Fibroblast of peridontal ligament (primary cell): ENCODE results near the gene DDX27.

ENCODE experiments used
- DNase-seq: peaks from one replicate; pipeline ENCODE4 v3.0.0-alpha.2; 2010; ENCODE audit errors: extremely low read depth

Gene DDX27

DNA sequence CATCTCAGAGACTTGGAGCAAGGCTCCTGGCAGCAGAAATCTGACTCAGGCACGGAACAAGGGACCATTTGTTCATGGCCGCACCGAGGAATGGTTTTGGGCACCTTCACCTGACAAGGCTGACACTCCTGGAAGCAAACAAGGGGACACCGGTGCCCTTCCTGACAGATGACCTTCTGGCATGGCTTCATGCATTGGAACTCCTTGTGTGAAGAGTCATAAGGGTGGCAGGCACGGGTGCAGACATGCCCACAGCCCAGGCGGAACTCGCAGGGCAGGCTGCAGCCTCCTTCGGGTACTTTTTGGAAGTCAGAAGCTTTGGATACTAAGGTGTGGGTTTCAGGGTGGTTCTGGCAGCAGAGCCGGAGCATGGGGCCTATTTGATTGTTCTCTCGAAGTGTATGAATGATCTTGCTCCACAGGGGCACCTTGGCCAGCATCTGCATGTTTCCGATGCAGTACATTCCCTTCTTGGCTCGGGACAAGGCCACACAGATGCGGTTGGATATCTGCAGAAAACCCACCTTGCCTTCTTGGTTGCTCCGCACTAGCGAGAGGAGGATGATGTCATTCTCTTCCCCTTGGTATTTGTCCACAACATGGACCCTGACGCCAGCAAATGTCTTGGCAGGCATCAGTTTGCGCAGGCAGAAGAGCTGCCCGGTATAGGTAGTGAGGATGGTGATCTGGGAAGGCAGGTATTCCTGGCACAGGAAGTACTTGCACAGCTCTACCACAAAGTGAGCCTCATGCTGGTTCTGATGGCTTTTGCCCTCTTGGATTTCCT is 29.9 kb downstream of the DDX27 start:
- no peak for DNase-seq

DNA sequence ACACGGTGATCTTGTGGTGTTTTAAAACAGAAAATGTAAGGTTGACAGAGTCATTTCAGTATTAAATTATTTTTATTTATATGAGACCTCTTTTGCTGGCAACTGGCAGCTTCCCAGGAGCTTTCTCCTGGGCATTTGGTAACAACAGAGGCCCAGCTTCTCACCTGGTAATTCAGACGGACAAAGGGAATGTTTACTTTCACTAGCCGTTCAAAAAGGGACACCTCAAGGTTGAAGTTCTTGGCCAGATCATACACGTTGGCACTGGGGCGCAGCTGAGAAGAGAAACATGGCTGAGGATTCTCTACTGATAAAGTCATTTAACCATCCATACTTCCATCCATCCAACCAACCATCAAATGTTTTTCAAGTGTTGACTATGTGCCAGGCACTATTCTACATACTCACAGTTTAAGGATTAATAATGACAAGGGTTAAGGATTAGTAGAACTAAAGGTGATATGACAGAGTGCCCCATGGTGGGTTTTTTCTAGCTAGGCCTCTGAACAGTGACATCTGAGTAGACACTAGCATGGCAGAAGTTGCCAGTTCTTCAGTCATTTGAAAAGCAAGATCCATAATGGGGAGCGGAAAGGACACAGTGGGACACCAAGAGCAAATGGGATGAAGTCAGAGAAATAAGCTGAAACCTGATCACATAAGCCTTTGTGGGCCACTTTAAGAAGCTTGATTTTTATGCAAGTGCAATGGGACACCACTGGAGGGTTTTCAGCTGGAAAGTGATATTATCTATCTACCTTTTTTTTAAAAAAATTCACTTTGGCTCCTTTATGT is 33.5 kb downstream of the DDX27 start:
- DNase-seq: no peak

DNA sequence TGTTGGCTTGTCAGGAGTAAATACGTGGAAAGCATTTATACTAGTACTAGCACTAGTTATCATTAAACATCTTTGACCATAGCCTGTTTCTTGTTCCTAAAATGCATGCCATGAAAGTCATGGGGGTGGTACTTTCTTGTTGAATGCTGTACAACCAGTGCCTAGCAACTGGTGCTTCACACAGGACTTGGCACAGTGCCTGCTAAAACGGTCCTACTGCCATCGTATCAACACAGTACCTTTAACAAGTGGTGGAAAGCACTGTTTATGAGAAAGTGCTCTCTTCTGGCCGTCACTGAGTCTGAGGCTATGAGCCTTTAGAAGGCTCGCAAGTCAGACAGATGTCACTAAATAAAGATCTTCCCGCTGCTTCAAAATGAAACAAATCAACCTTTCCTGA is 37.0 kb downstream of the DDX27 start:
- DNase-seq: no peak

DNA sequence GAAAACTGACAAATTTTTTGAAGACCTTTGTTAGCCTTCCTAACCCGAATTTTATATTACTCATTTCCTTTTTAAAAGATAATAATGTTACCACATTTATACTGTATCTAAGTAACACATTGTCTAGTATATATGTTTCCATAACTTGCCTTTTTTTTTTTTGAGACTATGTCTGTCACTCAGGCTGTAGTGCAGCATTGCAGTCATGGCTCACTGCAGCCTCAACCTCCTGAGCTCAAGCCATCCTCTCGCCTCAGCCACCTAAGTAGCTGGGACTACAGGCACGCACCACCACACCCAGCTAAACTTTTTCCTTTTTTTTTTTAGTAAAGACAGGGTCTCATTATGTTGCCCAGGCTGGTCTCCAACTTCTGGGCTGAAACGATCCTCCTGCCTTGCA is 40.1 kb downstream of the DDX27 start:
- no peak for DNase-seq

DNA sequence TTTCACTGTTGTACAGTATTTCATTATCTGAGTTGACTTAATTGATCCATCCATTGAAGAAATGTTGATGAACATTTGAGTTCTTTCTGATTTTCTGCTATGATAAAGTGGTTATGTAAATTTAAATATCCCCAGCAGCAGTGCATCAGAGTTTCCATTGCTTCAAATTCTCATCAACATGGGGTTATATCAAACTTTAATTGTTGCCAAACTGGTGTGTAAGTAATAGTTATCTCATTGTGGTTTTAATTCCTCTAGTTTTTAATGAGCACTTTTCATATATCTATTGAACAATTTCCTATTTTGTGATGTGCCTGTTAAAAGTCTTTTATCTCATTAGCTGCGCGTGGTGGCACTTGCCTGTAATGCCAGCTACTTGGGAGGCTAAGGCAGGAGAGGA is 40.6 kb downstream of the DDX27 start:
- no peak for DNase-seq

DNA sequence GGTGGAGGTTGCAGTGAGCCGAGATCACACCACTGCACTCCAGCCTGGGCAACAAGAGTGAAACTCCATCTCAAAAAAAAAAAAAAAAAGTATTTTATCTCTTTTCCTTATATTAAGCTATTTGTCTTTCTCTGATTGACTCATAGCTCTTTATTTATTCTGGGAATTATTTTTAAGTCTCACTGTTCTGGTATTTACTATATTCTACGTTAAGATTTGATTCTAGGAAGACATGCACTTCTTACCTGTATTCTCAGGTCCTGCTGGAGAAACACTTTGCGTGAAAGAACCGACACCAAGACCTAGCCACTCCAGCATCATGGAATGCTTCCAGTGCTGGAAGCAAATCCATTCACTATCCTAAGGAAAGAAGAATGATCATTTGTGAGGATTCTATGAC is 41.0 kb downstream of the DDX27 start:
- no peak for DNase-seq

DNA sequence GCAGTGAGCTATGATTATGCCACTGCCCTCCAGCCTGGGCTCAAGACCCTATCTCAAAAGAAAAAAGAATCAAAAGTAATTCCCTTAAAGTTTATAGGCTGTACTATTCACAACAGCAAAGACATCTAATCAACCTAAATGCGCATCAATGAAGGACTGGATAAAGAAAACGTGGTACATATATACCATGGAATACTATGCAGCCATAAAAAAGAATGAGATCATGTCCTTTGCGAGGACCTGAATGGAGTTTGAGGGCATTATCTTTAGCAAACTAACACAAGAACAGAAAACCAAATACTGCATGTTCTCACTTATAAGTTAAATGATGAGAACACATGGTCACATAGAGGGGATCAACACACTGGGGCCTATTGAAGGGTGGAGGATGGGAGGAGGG is 42.0 kb downstream of the DDX27 start:
- no peak for DNase-seq

DNA sequence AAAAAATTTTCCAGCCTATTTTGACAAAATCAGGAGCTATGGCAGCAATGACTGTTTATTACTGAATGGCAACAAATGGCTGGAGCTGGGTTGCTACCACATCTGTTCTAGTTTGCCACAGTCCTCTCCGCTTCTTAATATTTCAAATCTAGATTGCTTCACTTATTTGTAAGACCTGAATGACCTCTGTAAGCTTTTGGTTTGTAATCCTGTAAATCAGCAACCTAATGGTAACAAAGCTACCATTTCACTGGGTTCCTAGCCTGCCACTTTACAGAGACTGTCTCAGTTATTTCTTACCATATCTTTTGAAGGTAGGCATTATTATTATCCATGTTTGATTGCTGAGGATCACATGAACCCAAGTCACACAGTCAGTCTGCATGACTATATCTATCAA is 43.2 kb downstream of the DDX27 start:
- DNase-seq: no peak

DNA sequence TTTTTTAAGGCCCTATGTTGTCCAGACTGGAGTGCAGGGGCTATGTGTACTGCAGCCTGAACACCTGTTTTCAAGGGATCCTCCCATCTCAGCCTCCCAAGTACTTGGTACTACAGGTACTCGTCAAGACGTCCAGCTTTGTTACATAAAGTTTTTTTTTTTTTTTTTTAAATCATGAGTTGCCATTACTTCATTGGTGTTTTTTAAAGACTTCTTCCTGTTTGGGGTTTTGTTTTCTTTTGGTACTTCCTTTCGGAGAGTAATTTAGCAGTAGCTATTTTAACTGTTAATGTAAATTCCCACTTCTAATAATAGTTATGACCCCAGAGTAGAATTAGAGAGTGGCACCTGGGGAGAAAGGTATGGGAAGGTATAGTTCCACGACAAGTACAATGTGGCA is 48.1 kb downstream of the DDX27 start:
- DNase-seq: no peak

DNA sequence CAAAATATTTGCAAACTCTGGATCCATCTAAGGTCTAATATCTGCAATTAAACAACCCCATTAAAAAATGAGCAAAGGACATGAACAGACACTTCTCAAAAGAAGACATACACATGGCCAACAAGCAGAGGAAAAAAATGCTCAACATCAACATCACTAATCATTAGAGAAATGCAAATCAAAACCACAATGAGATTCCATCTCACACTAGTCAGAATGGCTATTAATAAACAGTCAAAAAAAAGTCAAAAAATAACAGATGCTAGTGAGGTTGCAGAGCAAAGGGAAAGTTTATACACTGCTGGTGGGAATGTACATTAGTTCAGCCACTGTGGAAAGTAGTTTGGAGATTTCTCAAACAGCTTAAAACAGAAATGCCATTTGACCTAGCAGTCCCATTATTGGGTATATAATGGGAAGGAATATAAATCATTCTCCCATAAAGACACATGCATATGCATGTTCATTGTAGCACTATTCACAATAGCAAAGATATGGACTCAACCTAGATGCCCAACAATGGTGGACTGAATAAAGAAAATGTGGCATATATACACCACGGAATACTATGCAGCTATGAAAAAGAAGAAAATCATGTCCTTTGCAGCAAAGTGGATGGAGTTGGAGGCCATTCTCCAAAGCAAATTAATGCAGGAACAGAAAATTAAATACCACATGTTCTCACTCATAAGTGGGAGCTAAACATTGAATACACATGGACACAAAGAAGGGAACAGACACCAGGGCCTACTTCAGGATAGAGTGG is 49.6 kb downstream of the DDX27 start:
- peak; percentile 49 for DNase-seq

DNA sequence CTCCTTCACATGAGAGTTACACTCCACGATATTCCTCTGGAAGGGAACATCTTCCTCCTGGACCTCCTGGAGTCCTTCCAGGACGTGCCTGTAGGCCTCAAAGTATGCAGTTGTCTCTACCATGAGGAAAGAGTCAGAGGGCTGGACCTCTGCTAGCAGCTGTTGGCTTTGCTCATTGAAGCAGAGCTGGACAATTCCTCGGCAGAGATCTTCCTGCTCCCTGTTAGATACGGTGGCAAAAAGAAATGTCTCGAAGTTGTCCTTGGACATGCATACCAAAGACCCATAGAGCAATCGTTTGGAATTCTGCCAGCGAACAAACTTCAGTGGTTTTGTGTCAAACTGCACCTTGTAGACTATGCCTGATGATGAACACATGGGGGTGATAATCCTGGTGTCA is 51.0 kb downstream of the DDX27 start:
- DNase-seq: no peak

DNA sequence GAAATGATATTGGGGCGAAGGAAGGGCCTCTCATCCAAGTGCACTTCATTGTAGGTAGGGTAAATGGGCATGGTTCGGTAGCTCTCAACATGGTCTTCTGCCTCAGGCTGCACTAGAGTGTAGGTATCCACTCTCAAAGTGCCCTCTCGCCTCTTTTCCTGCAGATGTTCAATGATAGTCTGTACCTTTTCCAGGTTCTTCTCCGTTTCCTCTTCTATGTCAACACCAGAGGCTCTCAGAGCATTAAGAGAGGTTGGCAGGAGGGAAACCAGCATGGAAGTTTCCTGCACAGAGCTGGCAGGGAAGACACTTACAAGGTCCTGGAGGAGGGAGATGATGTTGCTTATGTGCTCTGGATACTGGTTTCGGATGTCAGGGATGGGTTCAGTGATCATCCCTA is 51.5 kb downstream of the DDX27 start:
- DNase-seq: no peak

DNA sequence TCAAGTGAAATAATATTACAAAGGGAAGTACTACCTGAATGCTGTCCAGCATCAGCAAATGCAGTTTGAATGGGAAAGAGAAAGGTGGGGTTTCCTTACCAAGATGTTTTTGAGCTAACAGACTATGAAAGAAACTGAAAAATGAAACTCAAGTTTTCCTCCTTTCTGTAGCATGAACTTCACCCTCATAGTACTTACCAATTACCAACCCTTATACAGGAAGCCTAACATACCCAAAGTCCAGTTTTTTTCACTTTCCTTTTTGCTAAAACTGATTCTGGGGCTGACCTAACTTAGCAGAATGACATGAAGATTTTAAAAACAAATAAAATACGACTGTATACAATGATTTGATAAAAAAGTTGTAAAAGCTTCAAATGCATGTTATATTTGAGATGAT is 53.4 kb downstream of the DDX27 start:
- no peak for DNase-seq

DNA sequence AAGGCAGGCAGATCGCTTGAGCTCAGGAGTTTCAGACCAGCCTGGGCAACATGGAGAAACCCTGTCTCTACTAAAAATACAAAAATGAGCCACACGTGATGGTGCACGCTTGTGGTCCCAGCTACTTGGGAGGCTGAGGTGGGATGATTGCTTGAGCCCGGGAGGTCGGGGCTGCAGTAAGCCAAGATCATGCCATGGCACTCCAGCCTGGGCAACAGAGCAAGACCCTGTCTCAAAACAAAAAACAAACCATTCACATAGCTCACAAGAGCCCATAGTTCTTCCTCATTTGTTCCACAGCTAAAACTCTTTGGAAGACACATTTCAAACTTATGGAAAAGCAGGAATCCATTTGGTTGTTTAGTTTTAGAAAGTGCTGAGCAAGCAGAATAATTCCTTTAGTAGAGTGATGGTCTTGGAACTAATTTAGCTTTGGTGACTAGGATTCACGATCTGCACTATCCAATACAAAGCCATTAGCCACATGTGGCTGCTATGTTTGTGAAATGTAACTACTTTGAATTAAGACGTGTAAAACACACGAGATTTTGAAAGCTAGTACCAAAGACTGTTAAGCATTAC is 54.6 kb downstream of the DDX27 start:
- no peak for DNase-seq

DNA sequence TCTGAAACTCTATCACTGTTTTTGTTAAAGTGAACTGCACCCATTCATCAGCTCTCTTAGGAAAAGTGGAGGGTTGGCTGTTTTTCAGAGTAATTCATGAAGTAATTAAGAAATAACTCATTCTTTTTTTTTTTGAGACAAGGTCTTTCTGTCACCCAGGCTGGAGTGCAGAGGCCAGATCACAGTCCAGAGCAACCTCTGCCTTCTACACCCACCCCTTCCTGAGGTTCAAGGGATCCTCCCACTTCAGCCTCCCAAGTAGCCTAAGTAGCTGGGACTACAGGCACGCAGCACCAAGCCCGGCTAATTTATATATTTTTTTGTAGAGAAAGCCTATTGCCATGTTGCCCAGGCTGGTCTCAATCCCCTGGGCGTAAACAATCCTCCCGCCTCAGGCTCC is 56.0 kb downstream of the DDX27 start:
- DNase-seq: no peak

DNA sequence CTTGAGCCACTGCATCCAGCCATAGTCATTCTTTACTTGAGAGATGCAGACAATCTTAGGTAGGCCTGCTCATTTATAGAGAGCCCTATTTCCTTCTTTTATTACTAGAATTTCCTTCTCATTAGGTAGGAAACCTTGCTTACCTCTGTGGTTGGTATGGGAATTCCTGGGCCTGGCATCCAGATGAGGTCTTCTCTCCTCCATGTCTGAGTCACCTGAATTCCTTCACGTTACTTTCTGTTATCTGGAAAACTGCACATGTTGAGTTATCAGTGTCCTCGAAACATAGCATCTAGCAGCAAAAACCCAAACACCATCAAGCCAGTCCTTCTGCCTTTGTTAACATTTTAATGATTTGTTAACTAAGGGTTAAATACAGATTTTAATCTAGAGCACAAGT is 56.4 kb downstream of the DDX27 start:
- DNase-seq: no peak

DNA sequence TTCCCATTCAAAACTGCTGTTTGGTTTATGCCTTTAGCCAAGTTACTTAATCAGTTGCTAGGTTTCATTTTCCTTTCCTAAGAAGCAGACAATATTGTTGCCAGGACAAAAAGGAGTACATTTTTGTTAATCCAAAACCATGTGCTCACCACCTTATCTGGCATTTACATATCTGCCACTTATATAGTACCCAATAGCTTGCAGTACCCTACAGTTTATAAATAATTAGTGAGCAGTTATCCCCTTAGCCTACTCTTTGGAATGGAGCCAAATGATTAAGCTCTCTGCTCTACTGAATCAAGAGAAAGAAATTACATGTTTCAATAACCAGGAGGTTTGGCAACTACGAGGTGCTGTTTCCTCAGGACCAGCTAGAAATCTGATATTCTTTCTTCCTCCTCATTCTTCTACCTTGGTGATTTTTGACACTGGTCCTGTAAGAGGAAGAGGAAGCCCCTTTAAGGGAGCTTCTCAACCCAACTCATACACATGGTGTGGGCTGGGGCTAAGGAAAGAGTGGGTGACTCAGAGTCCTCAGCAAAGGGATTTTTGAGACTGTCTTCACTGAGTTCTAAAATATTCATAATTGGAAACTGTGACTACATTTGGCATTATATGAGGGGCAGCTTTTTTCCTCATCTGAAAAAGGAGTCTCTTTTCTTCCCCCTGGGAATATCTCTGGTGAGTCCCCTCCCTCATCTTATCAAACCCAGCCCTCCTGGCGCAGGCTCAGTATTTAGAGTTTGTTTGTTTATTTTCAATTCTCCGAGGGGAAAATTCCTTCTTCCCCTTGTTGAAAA is 57.1 kb downstream of the DDX27 start:
- peak; percentile 73 for DNase-seq

DNA sequence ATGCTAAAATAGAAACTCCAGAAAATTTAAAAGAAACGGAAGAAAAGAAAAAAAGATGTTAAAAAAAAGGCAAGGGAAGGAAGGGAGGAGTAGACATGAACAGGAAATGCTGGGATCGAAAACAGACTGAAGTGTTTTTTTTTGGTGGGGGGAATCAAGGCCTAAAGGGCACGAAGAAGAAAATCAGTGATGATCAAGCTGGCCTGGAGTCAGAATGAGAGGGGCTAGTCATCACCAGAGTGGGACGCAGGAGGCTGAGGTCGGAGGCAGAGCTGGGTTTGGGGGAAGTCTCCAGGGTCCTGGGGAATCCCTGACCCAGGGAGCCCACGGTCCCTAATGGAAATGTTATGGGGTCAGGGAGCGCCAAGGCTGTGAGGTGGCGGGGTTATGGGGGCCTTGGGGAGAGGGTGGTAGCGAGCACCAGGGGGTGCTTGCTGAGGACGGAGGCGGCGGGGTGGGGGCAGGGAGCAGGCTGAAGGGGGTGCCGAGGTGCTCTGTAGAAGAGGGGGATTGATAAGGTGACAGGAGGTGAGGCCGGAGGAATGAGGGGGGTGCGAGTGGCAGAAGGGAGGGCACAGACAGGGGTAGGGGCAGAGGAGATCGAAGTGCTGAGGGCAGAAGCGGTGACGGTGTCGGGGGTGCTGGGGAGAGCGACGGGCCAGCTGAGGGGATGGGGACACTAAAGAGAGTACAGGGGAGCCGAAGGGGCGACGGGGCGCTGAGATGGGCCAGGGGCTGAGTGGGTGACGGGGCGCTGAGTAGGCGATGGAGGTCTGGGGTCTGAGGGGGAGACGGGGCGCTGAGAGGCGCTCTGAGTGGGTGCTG is 58.0 kb downstream of the DDX27 start:
- DNase-seq: no peak

DNA sequence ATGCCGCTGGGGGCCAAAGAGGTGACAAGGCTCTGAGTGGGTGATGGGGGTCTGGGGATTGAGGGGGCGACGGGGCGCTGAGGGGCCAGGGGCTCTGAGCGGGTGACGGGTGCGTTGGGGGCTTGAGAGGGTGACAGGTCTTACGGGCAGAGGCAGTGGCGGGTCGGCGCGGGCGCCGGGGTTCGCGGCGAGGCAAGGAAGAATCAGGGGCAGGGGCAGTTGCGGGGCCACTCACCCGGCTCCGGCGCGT is 58.5 kb downstream of the DDX27 start:
- no peak for DNase-seq

DNA sequence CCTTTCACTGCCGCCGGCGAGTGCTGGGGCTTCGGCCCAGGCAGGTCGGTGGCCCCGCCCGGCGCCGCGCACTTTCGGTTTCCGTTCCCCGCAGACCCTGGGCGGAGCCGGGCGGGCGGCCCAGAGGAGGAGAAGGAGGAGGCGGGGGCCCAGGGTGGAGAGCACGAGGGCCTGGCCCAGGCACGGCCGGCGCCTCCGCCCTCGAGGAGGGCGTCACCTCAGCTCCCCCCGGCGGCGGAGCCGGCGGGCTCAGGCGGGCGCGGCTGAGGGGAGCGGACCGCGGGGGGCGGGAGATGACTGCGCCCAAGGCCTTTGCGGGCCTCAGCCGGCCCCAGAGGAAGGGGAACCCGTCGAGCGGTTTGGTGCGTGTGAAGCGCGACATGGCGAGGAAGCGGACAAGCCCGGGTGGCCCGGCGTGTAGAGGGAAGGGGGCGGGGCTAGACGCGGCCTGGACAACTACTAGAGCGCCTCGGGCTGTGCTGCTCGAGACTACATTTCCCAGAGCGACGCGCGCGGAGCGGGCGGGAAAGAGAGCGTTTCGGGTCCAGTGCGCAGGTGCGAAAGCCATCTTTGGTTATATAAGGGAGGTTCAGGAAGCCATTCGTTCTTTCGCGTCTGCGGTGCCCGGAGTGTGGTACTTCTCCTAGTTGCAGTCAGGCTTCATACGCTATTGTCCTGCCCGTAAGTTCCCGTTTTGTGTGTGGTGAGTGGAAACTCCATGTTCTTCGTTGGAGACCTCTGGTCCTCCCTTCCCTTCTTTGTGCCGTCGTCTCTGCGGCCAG is 59.0 kb downstream of the DDX27 start, which contains the start of gene ZNFX1:
Gene ZNFX1 (minus strand): TSS at position 22 of the 782 bp plus-strand sequence. CDS start 2,218 bp downstream, outside the sequence.
- DNase-seq: peak; percentile 97
